Activated CD8-positive, alpha-beta T cell treated with anti-CD3 and anti-CD28 coated beads, Interleukin-2, amount 10 ng/mL, durations not matched to agents 7 days and 5 days (primary cell): Measurements from ENCODE around the gene CCDC102B. TPM values are rescaled to one million over a fixed set of nuclear protein-coding genes. Genes with fewer than 3 reads are reported as not detected.
"Not testable (repeated sequence)": the region's sequence is repeated elsewhere in the genome, so short reads cannot be mapped to it uniquely, and the experiment has no call there.

ENCODE experiments used
- ATAC-seq: fragments of 150-1000 bp; cut with Tn5 transposase; one replicate; pipeline ENCODE4 v1.10.0; 2021; ENCODE audit warnings: moderate library complexity
- CTCF ChIA-PET: fragments of 350-600 bp; sonication (Branson Sonifier 250); formaldehyde crosslinking; loops from one replicate; lab custom pipeline; 2021; ENCODE audit warnings: antibody characterized with exemption; lab: Charles Lee
- POLR2A ChIA-PET: fragments of 350-600 bp; sonication (Branson Sonifier 250); formaldehyde crosslinking; loops from one replicate; lab custom pipeline; 2021; ENCODE audit warnings: antibody characterized with exemption; lab: Charles Lee
- DNase-seq: peaks from one replicate; pipeline ENCODE4 v3.0.0-alpha.2; 2020
- H3K27ac Mint-ChIP-seq: one replicate; pipeline ENCODE4 v1.8.0; 2021; ENCODE audit warnings: mild to moderate bottlenecking, mixed read lengths
- H3K27me3 Mint-ChIP-seq: one replicate; pipeline ENCODE4 v1.8.0; 2021; ENCODE audit warnings: low read depth, mixed read lengths
- H3K36me3 Mint-ChIP-seq: one replicate; pipeline ENCODE4 v1.8.0; 2021; ENCODE audit warnings: low read depth, mixed read lengths
- H3K4me1 Mint-ChIP-seq: one replicate; pipeline ENCODE4 v1.8.0; 2021; ENCODE audit warnings: low read depth, mixed read lengths
- H3K4me3 Mint-ChIP-seq: one replicate; pipeline ENCODE4 v1.8.0; 2021; ENCODE audit warnings: mild to moderate bottlenecking, mixed read lengths
- H3K9me3 Mint-ChIP-seq: one replicate; pipeline ENCODE4 v1.8.0; 2022; ENCODE audit warnings: mixed read lengths; ENCODE audit not compliant: insufficient read depth
- total RNA-seq, 2 experiments: library from RNA; stranded (reverse); gene quantifications; one replicate each; pipeline ENCODE4 v1.2.3, GENCODE V29; 2021

CCDC102B gene
- total RNA-seq, 2 experiments from 2014 or later: 0.95 to 1.7 TPM

GRCh38 chr18:68861365-68861764 lies 63.5 kb downstream of the CCDC102B start:
- Mint-ChIP-seq H3K9me3 (no peaks in the 10 kb centered on the region), H3K27me3 (no peaks in the 10 kb centered on the region), H3K36me3 (no peaks in the 10 kb centered on the region), H3K27ac (no peak overlapping the region), H3K4me3 (no peak overlapping the region), H3K4me1 (no peaks in the 10 kb centered on the region)
- POLR2A ChIA-PET: no interaction called here
- CTCF ChIA-PET: no interaction called here
- ATAC-seq (no peak), DNase-seq (no peak)

GRCh38 chr18:68865021-68865420 lies 67.1 kb downstream of the CCDC102B start:
- ATAC-seq (no peak), DNase-seq (no peak)
- Mint-ChIP-seq H3K9me3 (no peaks in the 10 kb centered on the region), H3K27me3 (no peaks in the 10 kb centered on the region), H3K36me3 (no peaks in the 10 kb centered on the region), H3K4me1 (no peaks in the 10 kb centered on the region), H3K27ac (no peak overlapping the region), H3K4me3 (no peak overlapping the region)
- CTCF ChIA-PET: no interaction called here
- POLR2A ChIA-PET: no interaction called here

- Mint-ChIP-seq H3K27me3 (no peaks in the 10 kb centered on the region), H3K27ac (no peak overlapping the region), H3K4me3 (no peak overlapping the region), H3K9me3 (no peaks in the 10 kb centered on the region), H3K36me3 (no peaks in the 10 kb centered on the region), H3K4me1 (no peaks in the 10 kb centered on the region)
- DNase-seq (no peak), ATAC-seq (no peak)
- ChIA-PET POLR2A (no interaction called here), CTCF (no interaction called here)
These were observed 67.6 kb downstream of the CCDC102B start for GRCh38 chr18:68865503-68865902.

- Mint-ChIP-seq H3K27ac (no peak overlapping the region), H3K36me3 (no peaks in the 10 kb centered on the region), H3K4me1 (no peaks in the 10 kb centered on the region), H3K27me3 (no peaks in the 10 kb centered on the region), H3K9me3 (no peaks in the 10 kb centered on the region), H3K4me3 (no peak overlapping the region)
- ATAC-seq: no peak
- CTCF ChIA-PET: no interaction called here
- POLR2A ChIA-PET: no interaction called here
- DNase-seq: no peak
These were observed 75.1 kb downstream of the CCDC102B start for GRCh38 chr18:68873003-68873402.

GRCh38 chr18:68874361-68874760 lies 76.5 kb downstream of the CCDC102B start:
- Mint-ChIP-seq H3K4me3 (no peak overlapping the region), H3K27me3 (no peaks in the 10 kb centered on the region), H3K9me3 (no peaks in the 10 kb centered on the region), H3K4me1 (no peaks in the 10 kb centered on the region), H3K27ac (no peak overlapping the region), H3K36me3 (no peaks in the 10 kb centered on the region)
- no peak for DNase-seq
- CTCF ChIA-PET: no interaction called here
- POLR2A ChIA-PET: no interaction called here
- ATAC-seq: no peak

DNA sequence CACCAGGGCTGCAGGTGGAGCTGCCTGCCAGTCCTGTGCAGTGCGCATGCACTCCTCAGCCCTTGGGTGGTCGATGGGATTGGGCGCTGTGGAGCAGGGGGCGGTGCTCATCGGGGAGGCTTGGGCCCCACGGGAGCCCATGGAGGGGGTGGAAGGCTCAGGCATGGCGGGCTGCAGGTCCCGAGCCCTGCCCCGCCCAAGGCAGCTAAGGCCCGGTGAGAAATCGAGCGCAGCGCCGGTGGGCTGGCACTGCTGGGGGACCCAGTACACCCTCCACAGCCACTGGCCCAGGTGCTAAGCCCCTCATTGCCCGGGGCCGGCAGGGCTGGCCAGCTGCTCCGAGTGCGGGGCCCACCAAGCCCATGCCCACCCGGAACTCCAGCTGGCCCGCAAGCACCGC lies 82.1 kb downstream of the CCDC102B start:
- H3K9me3 Mint-ChIP-seq, DNase-seq, CTCF ChIA-PET, H3K36me3 Mint-ChIP-seq, POLR2A ChIA-PET, H3K4me3 Mint-ChIP-seq, H3K27ac Mint-ChIP-seq, H3K27me3 Mint-ChIP-seq, H3K4me1 Mint-ChIP-seq, ATAC-seq: not testable (repeated sequence)

- DNase-seq (no peak), ATAC-seq (no peak)
- POLR2A ChIA-PET: no interaction called here
- no peaks in the 10 kb centered on the region for H3K36me3 Mint-ChIP-seq
- H3K27me3 Mint-ChIP-seq: no peaks in the 10 kb centered on the region
- H3K4me1 Mint-ChIP-seq: no peaks in the 10 kb centered on the region
- H3K27ac Mint-ChIP-seq: no peak overlapping the region
- CTCF ChIA-PET: no interaction called here
- no peak overlapping the region for H3K4me3 Mint-ChIP-seq
- H3K9me3 Mint-ChIP-seq: no peaks in the 10 kb centered on the region
These were observed 89.5 kb downstream of the CCDC102B start for GRCh38 chr18:68887410-68887809.

- ATAC-seq (no peak), DNase-seq (no peak)
- no peaks in the 10 kb centered on the region for H3K9me3 Mint-ChIP-seq
- no peaks in the 10 kb centered on the region for H3K4me1 Mint-ChIP-seq
- H3K27ac Mint-ChIP-seq: no peak overlapping the region
- H3K4me3 Mint-ChIP-seq: no peak overlapping the region
- ChIA-PET POLR2A (no interaction called here), CTCF (no interaction called here)
- H3K36me3 Mint-ChIP-seq: no peaks in the 10 kb centered on the region
- no peaks in the 10 kb centered on the region for H3K27me3 Mint-ChIP-seq
These were observed 95.5 kb downstream of the CCDC102B start for GRCh38 chr18:68893354-68893753.

- CTCF ChIA-PET: no interaction called here
These were observed 99.4 kb downstream of the CCDC102B start for GRCh38 chr18:68897286-68897685.

GRCh38 chr18:68909579-68909978 lies 111.7 kb downstream of the CCDC102B start:
- H3K4me3 Mint-ChIP-seq: no peak overlapping the region
- peaks cover 4% of the 10 kb centered on the region for H3K4me1 Mint-ChIP-seq
- H3K36me3 Mint-ChIP-seq: no peaks in the 10 kb centered on the region
- no peak overlapping the region for H3K27ac Mint-ChIP-seq
- ChIA-PET POLR2A (no interaction called here), CTCF (no interaction called here)
- ATAC-seq (no peak), DNase-seq (no peak)
- H3K9me3 Mint-ChIP-seq: no peaks in the 10 kb centered on the region
- H3K27me3 Mint-ChIP-seq: no peaks in the 10 kb centered on the region

More at GRCh38 chr18:68897286-68897685, 99.4 kb downstream of the CCDC102B start:
- Mint-ChIP-seq H3K36me3 (no peaks in the 10 kb centered on the region), H3K9me3 (no peaks in the 10 kb centered on the region), H3K4me3 (no peak overlapping the region), H3K27me3 (no peaks in the 10 kb centered on the region), H3K4me1 (no peaks in the 10 kb centered on the region), H3K27ac (no peak overlapping the region)
- DNase-seq (no peak), ATAC-seq (no peak)
- POLR2A ChIA-PET: no interaction called here

GRCh38 chr18:68915061-68915460 lies 117.2 kb downstream of the CCDC102B start:
- Mint-ChIP-seq H3K27ac (no peak overlapping the region), H3K4me3 (no peak overlapping the region), H3K9me3 (no peaks in the 10 kb centered on the region), H3K27me3 (no peaks in the 10 kb centered on the region), H3K36me3 (no peaks in the 10 kb centered on the region), H3K4me1 (peaks cover 4% of the 10 kb centered on the region)
- ChIA-PET POLR2A (no interaction called here), CTCF (no interaction called here)
- no peak for DNase-seq
- no peak for ATAC-seq

GRCh38 chr18:68916734-68917133 lies 118.9 kb downstream of the CCDC102B start:
- H3K4me3 Mint-ChIP-seq: no peak overlapping the region
- H3K4me1 Mint-ChIP-seq: peaks cover 4% of the 10 kb centered on the region
- CTCF ChIA-PET: no interaction called here
- POLR2A ChIA-PET: no interaction called here
- no peaks in the 10 kb centered on the region for H3K9me3 Mint-ChIP-seq
- H3K27me3 Mint-ChIP-seq: no peaks in the 10 kb centered on the region
- ATAC-seq (no peak), DNase-seq (no peak)
- H3K36me3 Mint-ChIP-seq: no peaks in the 10 kb centered on the region
- no peak overlapping the region for H3K27ac Mint-ChIP-seq

GRCh38 chr18:68918216-68918615 lies 120.3 kb downstream of the CCDC102B start:
- DNase-seq (no peak), ATAC-seq (no peak)
- Mint-ChIP-seq H3K9me3 (no peaks in the 10 kb centered on the region), H3K36me3 (no peaks in the 10 kb centered on the region), H3K27me3 (no peaks in the 10 kb centered on the region), H3K4me1 (peaks cover 4% of the 10 kb centered on the region), H3K4me3 (no peak overlapping the region), H3K27ac (no peak overlapping the region)
- POLR2A ChIA-PET: no interaction called here
- CTCF ChIA-PET: no interaction called here
